ENCODE results near the gene SHB. TPM values are rescaled to one million over a fixed set of nuclear protein-coding genes. Genes with fewer than 3 reads are reported as not detected.

Gene SHB
- total RNA-seq, 1 donor from 2014 or later, result 22.5 TPM

GRCh38 chr9:38106488-38106887 lies 37.5 kb upstream of the SHB start:
- Mint-ChIP-seq H3K4me3 (ENCODE audit: low read depth) (no peak overlapping the region), H3K27me3 (peaks cover 11% of the 10 kb centered on the region), H3K36me3 (ENCODE audit: insufficient read depth) (no peaks in the 10 kb centered on the region), H3K4me1 (ENCODE audit: low read depth) (peaks cover 14% of the 10 kb centered on the region), H3K27ac (no peak overlapping the region), H3K9me3 (ENCODE audit: low read depth) (no peaks in the 10 kb centered on the region)
- DNase-seq (ENCODE audit: low spot score, unreplicated experiment), result no peak
- TF ChIP-seq, protein P1, sequence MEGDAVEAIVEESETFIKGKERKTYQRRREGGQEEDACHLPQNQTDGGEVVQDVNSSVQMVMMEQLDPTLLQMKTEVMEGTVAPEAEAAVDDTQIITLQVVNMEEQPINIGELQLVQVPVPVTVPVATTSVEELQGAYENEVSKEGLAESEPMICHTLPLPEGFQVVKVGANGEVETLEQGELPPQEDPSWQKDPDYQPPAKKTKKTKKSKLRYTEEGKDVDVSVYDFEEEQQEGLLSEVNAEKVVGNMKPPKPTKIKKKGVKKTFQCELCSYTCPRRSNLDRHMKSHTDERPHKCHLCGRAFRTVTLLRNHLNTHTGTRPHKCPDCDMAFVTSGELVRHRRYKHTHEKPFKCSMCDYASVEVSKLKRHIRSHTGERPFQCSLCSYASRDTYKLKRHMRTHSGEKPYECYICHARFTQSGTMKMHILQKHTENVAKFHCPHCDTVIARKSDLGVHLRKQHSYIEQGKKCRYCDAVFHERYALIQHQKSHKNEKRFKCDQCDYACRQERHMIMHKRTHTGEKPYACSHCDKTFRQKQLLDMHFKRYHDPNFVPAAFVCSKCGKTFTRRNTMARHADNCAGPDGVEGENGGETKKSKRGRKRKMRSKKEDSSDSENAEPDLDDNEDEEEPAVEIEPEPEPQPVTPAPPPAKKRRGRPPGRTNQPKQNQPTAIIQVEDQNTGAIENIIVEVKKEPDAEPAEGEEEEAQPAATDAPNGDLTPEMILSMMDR (IDR thresholded peaks at IDR 0.05; ENCODE audit: unreplicated experiment), result no peak

DNA sequence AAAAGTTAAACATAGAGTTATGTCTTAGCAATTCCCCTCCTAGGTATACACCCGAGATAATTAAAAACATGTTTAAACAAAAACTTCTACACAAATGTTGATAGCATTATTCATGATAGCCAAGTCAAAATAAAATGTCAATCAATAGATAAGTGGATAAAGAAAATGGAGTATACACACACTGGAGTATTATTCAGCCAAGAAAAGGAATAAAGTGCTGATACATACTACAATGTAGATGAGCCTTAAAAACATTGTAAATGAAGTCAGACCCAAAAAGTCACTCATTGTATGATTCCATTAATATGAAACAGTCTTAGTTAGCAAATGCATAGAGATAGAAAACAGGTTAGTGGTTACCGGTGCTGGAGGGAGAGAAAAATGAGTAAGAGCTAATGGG lies 34.3 kb upstream of the SHB start:
- H3K36me3 Mint-ChIP-seq (ENCODE audit: insufficient read depth), result no peaks in the 10 kb centered on the region
- H3K27me3 Mint-ChIP-seq, result peaks cover 7% of the 10 kb centered on the region
- TF ChIP-seq, protein P1 (IDR thresholded peaks at IDR 0.05; ENCODE audit: unreplicated experiment), result no peak
- no peak for DNase-seq (ENCODE audit: low spot score, unreplicated experiment)
- no peak overlapping the region for H3K27ac Mint-ChIP-seq
- no peaks in the 10 kb centered on the region for H3K9me3 Mint-ChIP-seq (ENCODE audit: low read depth)
- H3K4me3 Mint-ChIP-seq (ENCODE audit: low read depth), result no peak overlapping the region
- H3K4me1 Mint-ChIP-seq (ENCODE audit: low read depth), result peaks cover 9% of the 10 kb centered on the region

GRCh38 chr9:38101423-38101822 lies 32.4 kb upstream of the SHB start:
- Mint-ChIP-seq H3K4me3 (ENCODE audit: low read depth) (no peak overlapping the region), H3K4me1 (ENCODE audit: low read depth) (no peaks in the 10 kb centered on the region), H3K27ac (no peak overlapping the region), H3K27me3 (peaks cover 7% of the 10 kb centered on the region), H3K9me3 (ENCODE audit: low read depth) (no peaks in the 10 kb centered on the region), H3K36me3 (ENCODE audit: insufficient read depth) (no peaks in the 10 kb centered on the region)
- DNase-seq (ENCODE audit: low spot score, unreplicated experiment), result no peak
- TF ChIP-seq, protein P1 (IDR thresholded peaks at IDR 0.05; ENCODE audit: unreplicated experiment), result no peak

DNA sequence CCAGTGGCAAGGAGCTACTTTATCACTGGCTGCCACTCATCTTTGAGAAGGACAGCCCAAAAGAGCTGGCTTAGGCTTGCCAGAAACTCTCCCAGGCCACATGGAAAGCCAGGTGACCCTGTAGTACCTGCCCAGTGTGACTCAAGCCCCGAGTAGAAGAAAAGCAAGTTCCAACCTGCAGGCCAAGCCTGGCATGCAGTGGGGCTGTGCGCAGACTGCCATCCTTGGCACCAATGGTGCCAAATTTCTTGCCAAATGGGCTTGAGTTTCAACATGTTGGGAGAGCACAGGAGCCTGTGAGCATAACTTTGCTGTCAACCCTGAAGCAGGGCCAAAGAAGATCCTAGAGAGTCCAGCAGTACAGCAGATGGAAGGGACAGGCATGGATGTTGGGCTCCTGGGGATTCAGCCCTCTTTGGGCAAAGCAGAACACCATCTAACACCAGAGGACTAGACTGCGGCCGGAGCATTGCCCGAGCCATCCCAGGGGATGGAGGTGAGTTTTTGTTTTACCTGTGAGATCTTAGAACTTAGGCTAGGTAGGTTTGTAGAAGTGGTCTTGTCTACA lies 27.3 kb upstream of the SHB start:
- TF ChIP-seq, protein P1 (IDR thresholded peaks at IDR 0.05; ENCODE audit: unreplicated experiment), result no peak
- peaks cover 7% of the 10 kb centered on the region for H3K27me3 Mint-ChIP-seq
- no peak overlapping the region for H3K27ac Mint-ChIP-seq
- H3K9me3 Mint-ChIP-seq (ENCODE audit: low read depth), result no peaks in the 10 kb centered on the region
- peaks cover 3% of the 10 kb centered on the region for H3K4me1 Mint-ChIP-seq (ENCODE audit: low read depth)
- no peak overlapping the region for H3K4me3 Mint-ChIP-seq (ENCODE audit: low read depth)
- DNase-seq (ENCODE audit: low spot score, unreplicated experiment), result no peak
- H3K36me3 Mint-ChIP-seq (ENCODE audit: insufficient read depth), result no peaks in the 10 kb centered on the region

- TF ChIP-seq, protein P1 (IDR thresholded peaks at IDR 0.05; ENCODE audit: unreplicated experiment), result no peak
- Mint-ChIP-seq H3K36me3 (ENCODE audit: insufficient read depth) (no peaks in the 10 kb centered on the region), H3K27me3 (peaks cover 1% of the 10 kb centered on the region), H3K4me3 (ENCODE audit: low read depth) (no peak overlapping the region), H3K9me3 (ENCODE audit: low read depth) (no peaks in the 10 kb centered on the region), H3K4me1 (ENCODE audit: low read depth) (peaks cover 5% of the 10 kb centered on the region), H3K27ac (no peak overlapping the region)
- DNase-seq (ENCODE audit: low spot score, unreplicated experiment), result no peak
Measured at GRCh38 chr9:38094165-38094564, 25.1 kb upstream of the SHB start.
